Heart left ventricle (tissue), 13 donors: Measurements from ENCODE around the gene PPP1R9A.

Experiments
- POLR2A ChIP-seq, 2 donors: fragments of 450-650 bp; IDR thresholded peaks; one replicate each; pipeline ENCODE4 v1.6.1; 2017; ENCODE audit warnings: antibody characterized with exemption in 2 of 2, mild to moderate bottlenecking in 2 of 2, moderate library complexity in 2 of 2
- TF ChIP-seq, protein P1 (sequence below), 12 donors: fragments of 200-600 bp; sonication (generic) in 4 of 12; IDR thresholded peaks; one replicate each; pipeline versions ENCODE4 v1.5.0 to v1.8.0; 2018 to 2022; ENCODE audit warnings: antibody characterized with exemption in 12 of 12, mild to moderate bottlenecking in 5 of 12
- donor health status: ischemic (EF 13 %, LVEDD 7.1; RV severe dilation, severe dysfunction).
- donor health status: DM: no; HTN: yes; CAD: no.
- donor health status: DM: no; HTN: no; CAD: no.
- donor health status: ischemic (EF 25% LVEDD 6.9; RV normal size, moderate dysfunction).
- donor health status: ischemic (EF 25% LVEDD 5.7; RV mildly dilated, moderate dysfunction).
- donor health status: ischemic (EF 35%, LVEDD 5.7; RV mildly dilated, moderate dysfunction).
- donor health status: nonischemic (EF 11% LVEDD 7.7; RV severe dilation, severe dysfunction).
- donor health status: DM: yes; HTN: yes; CAD: no.
- donor health status: PGD.
- donor health status: ischemic (EF 29% LVEDD 5.4; RV normal size, mild dysfunction).
- donor health status: nonischemic (EF 23%, LVEDD 6.1; RV moderate dilation, normal function).

DNA sequence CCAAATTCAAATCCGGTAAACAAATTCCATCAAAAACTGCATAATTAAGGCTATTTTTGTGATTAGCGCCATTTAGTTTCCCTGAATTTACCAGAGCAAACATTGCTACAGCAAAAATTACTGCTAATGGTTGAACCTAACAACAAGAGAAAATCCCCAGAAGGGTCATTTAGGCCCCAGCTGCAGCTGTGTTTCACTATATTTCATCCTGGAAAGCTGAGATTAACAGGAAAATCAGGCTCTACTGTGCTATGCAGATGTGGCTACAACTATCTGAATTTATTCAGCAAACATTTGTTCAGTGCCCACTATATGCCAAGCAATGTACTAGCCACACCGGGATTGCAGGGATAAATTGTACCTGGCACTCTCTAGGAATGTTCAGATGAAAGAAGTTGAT, 312.9 kb downstream of the PPP1R9A start:
- TF ChIP-seq, protein P1, sequence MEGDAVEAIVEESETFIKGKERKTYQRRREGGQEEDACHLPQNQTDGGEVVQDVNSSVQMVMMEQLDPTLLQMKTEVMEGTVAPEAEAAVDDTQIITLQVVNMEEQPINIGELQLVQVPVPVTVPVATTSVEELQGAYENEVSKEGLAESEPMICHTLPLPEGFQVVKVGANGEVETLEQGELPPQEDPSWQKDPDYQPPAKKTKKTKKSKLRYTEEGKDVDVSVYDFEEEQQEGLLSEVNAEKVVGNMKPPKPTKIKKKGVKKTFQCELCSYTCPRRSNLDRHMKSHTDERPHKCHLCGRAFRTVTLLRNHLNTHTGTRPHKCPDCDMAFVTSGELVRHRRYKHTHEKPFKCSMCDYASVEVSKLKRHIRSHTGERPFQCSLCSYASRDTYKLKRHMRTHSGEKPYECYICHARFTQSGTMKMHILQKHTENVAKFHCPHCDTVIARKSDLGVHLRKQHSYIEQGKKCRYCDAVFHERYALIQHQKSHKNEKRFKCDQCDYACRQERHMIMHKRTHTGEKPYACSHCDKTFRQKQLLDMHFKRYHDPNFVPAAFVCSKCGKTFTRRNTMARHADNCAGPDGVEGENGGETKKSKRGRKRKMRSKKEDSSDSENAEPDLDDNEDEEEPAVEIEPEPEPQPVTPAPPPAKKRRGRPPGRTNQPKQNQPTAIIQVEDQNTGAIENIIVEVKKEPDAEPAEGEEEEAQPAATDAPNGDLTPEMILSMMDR (IDR thresholded peaks at IDR 0.05): no peak
- TF ChIP-seq POLR2A (IDR thresholded peaks at IDR 0.05): no peak
